ENCODE results near the gene GADL1.

Gene GADL1

GRCh38 chr3:30681649-30682211 is 212.7 kb downstream of the GADL1 start (continued):
- TF ChIP-seq ZBTB1 (tag by site-specific recombination; IDR thresholded peaks at IDR 0.05) = no peak

GRCh38 chr3:30680789-30681648 is 213.4 kb downstream of the GADL1 start:
- Histone ChIP-seq H3K9me3 (ENCODE audit: control insufficient read depth, insufficient read depth, low read depth, low read length) (no peaks in the 10 kb centered on the region), H3K4me1 (ENCODE audit: control insufficient read depth, insufficient read depth, low read length) (no peaks in the 10 kb centered on the region), H3K27ac (ENCODE audit: extremely low read depth, low read depth, low read length) (no peak overlapping the region), H3K4me3 (ENCODE audit: low read depth, low read length) (no peak overlapping the region), H3K36me3 (ENCODE audit: control insufficient read depth in 2 of 2, insufficient read depth in 1 of 2, low read length in 2 of 2) (peaks cover 0 to 17% of the 10 kb centered on the region in 2 experiments; a peak in 1 of 3 replicates)
- ChIA-PET POLR2A (no interaction called here), CTCF (no interaction called here)
- TF ChIP-seq ELK4 (IDR thresholded peaks at IDR 0.05; ENCODE audit: borderline replicate concordance, low read depth, low read length) = no peak
- TF ChIP-seq ZNF223 (tag by site-specific recombination; IDR thresholded peaks at IDR 0.05) = no peak
- no peak for TF ChIP-seq GLIS2 (tag by site-specific recombination; IDR thresholded peaks at IDR 0.05)
- TF ChIP-seq ZNF274 (IDR thresholded peaks at IDR 0.05; ENCODE audit: low read length) = no peak
- TF ChIP-seq ZNF274 (tag by site-specific recombination; IDR thresholded peaks at IDR 0.05; ENCODE audit: borderline replicate concordance) = no peak
- no peak for TF ChIP-seq ZNF211 (tag by site-specific recombination; IDR thresholded peaks at IDR 0.05; ENCODE audit: low read depth)
- TF ChIP-seq ZNF518A (tag by site-specific recombination; conservative IDR thresholded peaks at IDR 0.05; ENCODE audit: low read depth) = no peak
- TF ChIP-seq ZNF777 (tag by site-specific recombination; IDR thresholded peaks at IDR 0.05; ENCODE audit: borderline replicate concordance) = no peak
- TF ChIP-seq ZNF175 (tag by site-specific recombination; IDR thresholded peaks at IDR 0.05) = no peak
- TF ChIP-seq ZNF701 (tag by site-specific recombination; IDR thresholded peaks at IDR 0.05) = no peak
- no peak for TF ChIP-seq ZNF366 (tag by site-specific recombination; conservative IDR thresholded peaks at IDR 0.05)
- TF ChIP-seq EGR2 (tag by site-specific recombination; IDR thresholded peaks at IDR 0.05; ENCODE audit: low read depth) = no peak
- TF ChIP-seq ZNF585B (tag by site-specific recombination; IDR thresholded peaks at IDR 0.05) = no peak
- TF ChIP-seq ZSCAN5A (tag by site-specific recombination; IDR thresholded peaks at IDR 0.05) = no peak
- TF ChIP-seq ZNF26 (tag by site-specific recombination; IDR thresholded peaks at IDR 0.05) = no peak
- TF ChIP-seq REPIN1 (tag by site-specific recombination; IDR thresholded peaks at IDR 0.05; ENCODE audit: low read depth) = no peak
- TF ChIP-seq ZNF157 (tag by site-specific recombination; IDR thresholded peaks at IDR 0.05) = no peak
- TF ChIP-seq ZBTB44 (tag by site-specific recombination; IDR thresholded peaks at IDR 0.05) = no peak
- no peak for TF ChIP-seq GLI2 (tag by site-specific recombination; IDR thresholded peaks at IDR 0.05; ENCODE audit: borderline replicate concordance, low read depth)
